H1 (cell line): ENCODE data around the gene UGT1A10. TPM values are rescaled to one million over a fixed set of nuclear protein-coding genes. Genes with fewer than 3 reads are reported as not detected.

ENCODE experiments used
- CTCF ChIA-PET: fragments of 300-600 bp; sonication (Branson Sonifier 250); formaldehyde crosslinking; loops from one replicate; lab custom pipeline; 2021; ENCODE audit not compliant: partially characterized antibody; lab: Charles Lee
- POLR2A ChIA-PET: fragments of 300-600 bp; sonication (Branson Sonifier 250); formaldehyde crosslinking; loops from one replicate; lab custom pipeline; 2021; ENCODE audit warnings: inconsistent platforms; ENCODE audit not compliant: partially characterized antibody; lab: Charles Lee
- DNase-seq, 2 experiments: peaks; one replicate each; pipeline versions ENCODE4 v3.0.0 to v3.0.0-alpha.2; 2010 to 2022; ENCODE audit warnings: low spot score in 2 of 2, low read depth in 1 of 2, mixed read lengths in 1 of 2
- FAIRE-seq: peaks from 2 replicates; lab custom pipeline; 2011; peaks lifted over from hg19 to GRCh38; lab: Jason Lieb, UNC
- H2AFZ ChIP-seq: 2 replicates; pipeline ENCODE4 v1.8.1; 2012; ENCODE audit warnings: low read length, inconsistent platforms
- H2AK5ac ChIP-seq: 2 replicates; pipeline ENCODE4 v1.6.1; 2013; ENCODE audit warnings: low read depth, low read length
- H2BK120ac ChIP-seq: replicated peaks from 2 replicates; pipeline ENCODE3; 2013; ENCODE audit warnings: low read depth, low read length, inconsistent platforms
- H2BK12ac ChIP-seq: 2 replicates; pipeline ENCODE4 v1.6.1; 2013; ENCODE audit warnings: low read depth, low read length
- H2BK15ac ChIP-seq: 2 replicates; pipeline ENCODE4 v1.6.1; 2013; ENCODE audit warnings: low read length
- H2BK20ac ChIP-seq: 2 replicates; pipeline ENCODE4 v1.6.1; 2013; ENCODE audit warnings: low read length
- H2BK5ac ChIP-seq: 2 replicates; pipeline ENCODE4 v1.6.1; 2013; ENCODE audit warnings: low read depth, low read length
- H3K14ac ChIP-seq: 2 replicates; pipeline ENCODE4 v1.6.1; 2013; ENCODE audit warnings: inconsistent platforms; ENCODE audit not compliant: insufficient read length
- H3K18ac ChIP-seq: 2 replicates; pipeline ENCODE4 v1.6.1; 2013; ENCODE audit warnings: low read length; ENCODE audit errors: extremely low read depth
- H3K23ac ChIP-seq: 2 replicates; pipeline ENCODE4 v1.6.1; 2013; ENCODE audit warnings: inconsistent platforms; ENCODE audit not compliant: insufficient read length
- H3K23me2 ChIP-seq: 2 replicates; pipeline ENCODE4 v1.6.1; 2013; ENCODE audit warnings: low read depth, low read length
- H3K27ac ChIP-seq: 2 replicates; pipeline ENCODE4 v1.6.1; 2011; ENCODE audit warnings: low read depth, low read length, inconsistent platforms
- H3K27me3 ChIP-seq, 4 experiments: replicated peaks in 1 of 4; 1 replicate in 1 of 4; 2 replicates in 3 of 4; pipeline versions ENCODE4 v1.6.1 to v1.8.1; 2011 to 2013; ENCODE audit warnings: low read length in 3 of 4, mild to moderate bottlenecking in 3 of 4, inconsistent platforms in 2 of 4, mixed read lengths in 2 of 4, moderate library complexity in 1 of 4; ENCODE audit not compliant: control insufficient read depth in 3 of 4, insufficient read depth in 3 of 4; ENCODE audit errors: extremely low read depth in 1 of 4
- H3K36me3 ChIP-seq, 4 experiments: 2 replicates each; pipeline versions ENCODE4 v1.6.1 to v1.8.1; 2011 to 2013; ENCODE audit warnings: mild to moderate bottlenecking in 4 of 4, low read length in 3 of 4, moderate library complexity in 2 of 4, control low read depth in 1 of 4, inconsistent platforms in 1 of 4; ENCODE audit not compliant: insufficient read depth in 4 of 4, control insufficient read depth in 2 of 4
- H3K4ac ChIP-seq: replicated peaks from 2 replicates; pipeline ENCODE3; 2013; ENCODE audit warnings: low read length, low read depth, mixed read lengths, inconsistent platforms; ENCODE audit not compliant: insufficient read length
- H3K4me1 ChIP-seq, 4 experiments: replicated peaks in 1 of 4; 1 replicate in 1 of 4; 2 replicates in 3 of 4; pipeline versions ENCODE4 v1.6.1 to v1.8.1; 2011 to 2013; ENCODE audit warnings: low read length in 3 of 4, inconsistent platforms in 2 of 4, mixed read lengths in 1 of 4; ENCODE audit not compliant: insufficient read depth in 4 of 4, control insufficient read depth in 3 of 4
- H3K4me2 ChIP-seq, 2 experiments: 2 replicates each; pipeline versions ENCODE4 v1.6.1 to v1.8.1; 2011 to 2013; ENCODE audit warnings: low read depth in 2 of 2, low read length in 2 of 2, control low read depth in 1 of 2, inconsistent platforms in 1 of 2, mild to moderate bottlenecking in 1 of 2; ENCODE audit not compliant: insufficient read depth in 1 of 2
- H3K4me3 ChIP-seq, 4 experiments: fragments of 200-600, 300-600 bp in 1 of 4; sonication (generic), shearing (Covaris generic), sonication (Bioruptor Twin) in 1 of 4; 2 replicates each; pipeline versions ENCODE4 v1.5.1 to v1.8.1; 2011 to 2016; ENCODE audit warnings: low read length in 4 of 4, low read depth in 3 of 4, control low read depth in 2 of 4, inconsistent platforms in 2 of 4, mild to moderate bottlenecking in 2 of 4, mixed read lengths in 1 of 4, moderate library complexity in 1 of 4; ENCODE audit not compliant: insufficient read depth in 2 of 4; ENCODE audit errors: extremely low read depth in 1 of 4
- H3K56ac ChIP-seq: replicated peaks from 2 replicates; pipeline ENCODE3; 2013; ENCODE audit warnings: low read depth, mild to moderate bottlenecking, mixed read lengths, low read length, inconsistent platforms; ENCODE audit not compliant: insufficient read length
- H3K79me1 ChIP-seq: 2 replicates; pipeline ENCODE4 v1.6.1; 2013; ENCODE audit warnings: low read depth, low read length, control low read depth
- H3K79me2 ChIP-seq, 2 experiments: 2 replicates each; pipeline versions ENCODE4 v1.6.1 to v1.8.1; 2012 to 2013; ENCODE audit warnings: low read length in 2 of 2, mild to moderate bottlenecking in 2 of 2, inconsistent platforms in 1 of 2; ENCODE audit not compliant: insufficient read depth in 2 of 2, control insufficient read depth in 1 of 2
- H3K9ac ChIP-seq, 4 experiments: replicated peaks in 1 of 4; 1 replicate in 1 of 4; 2 replicates in 3 of 4; pipeline versions ENCODE4 v1.6.1 to v1.8.1; 2011 to 2013; ENCODE audit warnings: low read depth in 3 of 4, low read length in 3 of 4, control low read depth in 2 of 4, mild to moderate bottlenecking in 2 of 4, moderate library complexity in 2 of 4, inconsistent platforms in 1 of 4; ENCODE audit errors: extremely low read depth in 1 of 4
- H3K9me3 ChIP-seq, 2 experiments: 2 replicates each; pipeline versions ENCODE4 v1.6.1 to v1.8.1; 2012 to 2013; ENCODE audit warnings: mild to moderate bottlenecking in 2 of 2, moderate library complexity in 2 of 2, control low read depth in 1 of 2, inconsistent platforms in 1 of 2, low read depth in 1 of 2, low read length in 1 of 2, mixed read lengths in 1 of 2; ENCODE audit not compliant: insufficient read depth in 2 of 2
- H4K20me1 ChIP-seq, 2 experiments: replicated peaks in 1 of 2; 2 replicates each; pipeline versions ENCODE3 to v1.8.1; 2011 to 2013; ENCODE audit warnings: inconsistent platforms in 2 of 2, low read length in 2 of 2, mild to moderate bottlenecking in 1 of 2; ENCODE audit not compliant: insufficient read depth in 2 of 2, control insufficient read depth in 1 of 2
- H4K5ac ChIP-seq: 2 replicates; pipeline ENCODE4 v1.6.1; 2013; ENCODE audit warnings: low read length, low read depth, mixed read lengths, inconsistent platforms; ENCODE audit not compliant: insufficient read length
- H4K8ac ChIP-seq: 2 replicates; pipeline ENCODE4 v1.8.0; 2013; ENCODE audit warnings: mild to moderate bottlenecking, moderate library complexity, low read length, inconsistent platforms; ENCODE audit not compliant: insufficient read depth; ENCODE audit errors: extremely low read depth
- H4K91ac ChIP-seq: replicated peaks from 2 replicates; pipeline ENCODE3; 2013; ENCODE audit warnings: low read length, mixed read lengths, inconsistent platforms; ENCODE audit not compliant: insufficient read length
- ASH2L ChIP-seq: fragments of 200-600, 300-600 bp; sonication (generic); IDR thresholded peaks from one replicate; pipeline ENCODE4 v1.7.1; 2017; ENCODE audit warnings: low read length
- CBX5 ChIP-seq: fragments of 300-800, 300-1000 bp; sonication (generic); IDR thresholded peaks from 2 replicates; pipeline ENCODE4 v1.7.1; 2016; ENCODE audit warnings: antibody characterized with exemption, low read length, low read depth
- CREB1 ChIP-seq: IDR thresholded peaks from 2 replicates; pipeline ENCODE4 v1.6.1; 2012; ENCODE audit warnings: inconsistent platforms
- EZH2 ChIP-seq: fragments of 200-600 bp; sonication (generic); IDR thresholded peaks from 2 replicates; pipeline ENCODE4 v1.7.1; 2012; ENCODE audit warnings: low read depth, mild to moderate bottlenecking, moderate library complexity, low read length, inconsistent platforms; ENCODE audit not compliant: severe bottlenecking
- KDM4A ChIP-seq: IDR thresholded peaks from one replicate; pipeline ENCODE4 v1.7.1; 2012; ENCODE audit warnings: low read depth, mild to moderate bottlenecking, moderate library complexity, low read length, inconsistent platforms; ENCODE audit not compliant: severe bottlenecking
- SAP30 ChIP-seq: fragments of 300-600 bp; sonication (generic); IDR thresholded peaks from 2 replicates; pipeline ENCODE4 v1.7.1; 2012; ENCODE audit warnings: low read length, moderate library complexity, mild to moderate bottlenecking, inconsistent platforms; ENCODE audit not compliant: insufficient read depth, insufficient replicate concordance
- WGBS, 2 experiments: shearing (Covaris generic) in 1 of 2; methylation state at CpG; one replicate each; pipeline versions ENCODE4 v1.1.6 to v1.1.7; 2013 to 2015; ENCODE audit warnings: low lambda C conversion rate in 2 of 2, mixed read lengths in 2 of 2, inconsistent platforms in 1 of 2, low coverage in 1 of 2, missing lambda C conversion rate in 1 of 2; ENCODE audit not compliant: insufficient replicate concordance in 2 of 2, insufficient coverage in 1 of 2, insufficient read length in 1 of 2; ENCODE audit errors: extremely low coverage in 1 of 2, missing lambda C conversion rate in 1 of 2; 5-methylcytosine and 5-hydroxymethylcytosine counted together
- polyA plus RNA-seq, 7 experiments: library from polyadenylated mRNA; depleted of rRNA in 3 of 7; stranded (reverse) in 5 of 7; unstranded in 2 of 7; fragments of >200 nt in 5 of 7; fragments of 200-250 nt in 2 of 7; gene quantifications; 1 replicate in 5 of 7; 2 replicates in 1 of 7; 4 replicates in 1 of 7; pipeline versions ENCODE4 v1.2.1 to v1.2.3, GENCODE V29; 2011 to 2013; ENCODE audit warnings: missing spikeins in 2 of 7, mixed read lengths in 2 of 7
- total RNA-seq: library from RNA; stranded (reverse); fragmentation: NEBNext Ultra II Directional; extraction: Animal tissue kit (Norgen Biotek cat#: 25700); gene quantifications from 2 replicates; pipeline ENCODE4 v1.2.1, GENCODE V29; 2021
- TF ChIP-seq, protein P1 (sequence below): IDR thresholded peaks from 2 replicates; pipeline ENCODE4 v1.6.1; 2012; ENCODE audit warnings: inconsistent platforms

UGT1A10 gene
- total and polyA plus RNA-seq, 2 of the 8 experiments (the other 6 are each of a cell fraction or from before 2014, with no cell fraction given) = not detected

DNA sequence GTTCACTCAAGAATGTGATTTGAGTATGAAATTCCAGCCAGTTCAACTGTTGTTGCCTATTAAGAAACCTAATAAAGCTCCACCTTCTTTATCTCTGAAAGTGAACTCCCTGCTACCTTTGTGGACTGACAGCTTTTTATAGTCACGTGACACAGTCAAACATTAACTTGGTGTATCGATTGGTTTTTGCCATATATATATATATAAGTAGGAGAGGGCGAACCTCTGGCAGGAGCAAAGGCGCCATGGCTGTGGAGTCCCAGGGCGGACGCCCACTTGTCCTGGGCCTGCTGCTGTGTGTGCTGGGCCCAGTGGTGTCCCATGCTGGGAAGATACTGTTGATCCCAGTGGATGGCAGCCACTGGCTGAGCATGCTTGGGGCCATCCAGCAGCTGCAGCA lies 123.8 kb downstream of the UGT1A10 start, which contains the start of gene UGT1A1:
Gene UGT1A1, plus strand, starts transcription at position 228 of the 400 bp plus-strand sequence. Its CDS starts 18 bp downstream, at position 246.
- POLR2A ChIA-PET = no interaction called here
- H2AK5ac ChIP-seq = no peak within 1 kb of the TSS
- H2BK5ac ChIP-seq = no peak within 1 kb of the TSS
- no peaks in the 10 kb centered on the region for H3K79me2 ChIP-seq
- 87% methylated on average over 6 of the region's 6 CpGs; no CpG with 5 or more reads in 1 of the 2 experiments for WGBS, 2 experiments
- H3K4me3 ChIP-seq = no peak within 1 kb of the TSS
- H3K4ac ChIP-seq = no peak within 1 kb of the TSS
- no peak within 1 kb of the TSS for H2BK120ac ChIP-seq
- no peak within 1 kb of the TSS for H2BK15ac ChIP-seq
- H3K4me1 ChIP-seq = no peaks in the 10 kb centered on the region
- no peaks in the 10 kb centered on the region for H3K36me3 ChIP-seq
- H4K91ac ChIP-seq = no peak within 1 kb of the TSS
- no peak within 1 kb of the TSS for H3K18ac ChIP-seq
- H3K79me1 ChIP-seq = no peaks in the 10 kb centered on the region
- no peak within 1 kb of the TSS for H3K56ac ChIP-seq
- no peak within 1 kb of the TSS for H4K5ac ChIP-seq
- H4K8ac ChIP-seq = no peak within 1 kb of the TSS
- H3K4me2 ChIP-seq = no peak within 1 kb of the TSS
- no peak within 1 kb of the TSS for H2AFZ ChIP-seq
- no peaks in the 10 kb centered on the region for H3K23me2 ChIP-seq
- no peak for FAIRE-seq
- no peaks in the 10 kb centered on the region for H4K20me1 ChIP-seq
- H2BK20ac ChIP-seq = no peak within 1 kb of the TSS
- peaks cover 0 to 3% of the 10 kb centered on the region in 2 experiments; a peak in 2 of 4 replicates for H3K9me3 ChIP-seq
- CTCF ChIA-PET = interaction anchor here (0.8 to 1.4 kb wide), 2 partner anchors 9 to 10 kb away, joined by 3 to 4 read pairs; no protein-coding TSS in a partner anchor
- no peaks in the 10 kb centered on the region for H3K27me3 ChIP-seq
- no peak within 1 kb of the TSS for H2BK12ac ChIP-seq
- no peak for DNase-seq
- TF ChIP-seq KDM4A = no peak
- no peak for TF ChIP-seq ASH2L
- no peak for TF ChIP-seq EZH2
- no peak for TF ChIP-seq CREB1
- TF ChIP-seq, protein P1, sequence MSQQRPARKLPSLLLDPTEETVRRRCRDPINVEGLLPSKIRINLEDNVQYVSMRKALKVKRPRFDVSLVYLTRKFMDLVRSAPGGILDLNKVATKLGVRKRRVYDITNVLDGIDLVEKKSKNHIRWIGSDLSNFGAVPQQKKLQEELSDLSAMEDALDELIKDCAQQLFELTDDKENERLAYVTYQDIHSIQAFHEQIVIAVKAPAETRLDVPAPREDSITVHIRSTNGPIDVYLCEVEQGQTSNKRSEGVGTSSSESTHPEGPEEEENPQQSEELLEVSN = no peak
- no peak for TF ChIP-seq CBX5
- no peak for TF ChIP-seq SAP30
- no peak within 1 kb of the TSS for H3K9ac ChIP-seq
- no peak within 1 kb of the TSS for H3K14ac ChIP-seq
- no peak within 1 kb of the TSS for H3K23ac ChIP-seq
- H3K27ac ChIP-seq = no peak within 1 kb of the TSS
